NCI-H82 treated with DMSO at 0.1 percent for 48 hours (cell line): ENCODE results near the gene CPHXL2.

Experiments
- DNase-seq: peaks from one replicate; lab custom pipeline; 2025; ENCODE audit not compliant: unreplicated experiment; lab: John Stamatoyannopoulos, UW

Gene CPHXL2

GRCh38 chr16:75676909-75677308 lies at the start of gene CPHXL2:
Gene CPHXL2, minus strand, starts transcription at chr16:75677009. Its CDS starts 10 bp downstream, at chr16:75676999.
- DNase-seq = no peak

- DNase-seq = no peak
Observed at GRCh38 chr16:75726390-75726789, 49.6 kb upstream of the CPHXL2 start, which contains the start of gene CPHXL. Gene CPHXL, minus strand, starts transcription at chr16:75726490. Its CDS starts 48 bp downstream, at chr16:75726442.

- DNase-seq = no peak
Observed at GRCh38 chr16:75718452-75718851, 41.6 kb upstream of the CPHXL2 start.

- DNase-seq = no peak
Observed at GRCh38 chr16:75714661-75715060, 37.9 kb upstream of the CPHXL2 start.

GRCh38 chr16:75710344-75710743 lies 33.5 kb upstream of the CPHXL2 start:
- no peak for DNase-seq

- no peak for DNase-seq
Observed at GRCh38 chr16:75703306-75703705, 26.5 kb upstream of the CPHXL2 start.

- DNase-seq = peak; percentile 46
Observed at GRCh38 chr16:75702242-75702641, 25.4 kb upstream of the CPHXL2 start.

- peak; percentile 61 for DNase-seq
Observed at GRCh38 chr16:75701361-75701760, 24.6 kb upstream of the CPHXL2 start, which contains the start of gene DUXB. Gene DUXB, minus strand, starts transcription at chr16:75701461. Its CDS starts 43 bp downstream, at chr16:75701418.

- DNase-seq = no peak
Observed at GRCh38 chr16:75697571-75697970, 20.8 kb upstream of the CPHXL2 start.

- DNase-seq = no peak
Observed at GRCh38 chr16:75695708-75696107, 18.9 kb upstream of the CPHXL2 start.

- no peak for DNase-seq
Observed at GRCh38 chr16:75687361-75687760, 10.6 kb upstream of the CPHXL2 start.

GRCh38 chr16:75682308-75682707 lies 5.5 kb upstream of the CPHXL2 start:
- no peak for DNase-seq

GRCh38 chr16:75679366-75679765 lies 2.6 kb upstream of the CPHXL2 start:
- DNase-seq = no peak

GRCh38 chr16:75667503-75667902 lies 9.3 kb downstream of the CPHXL2 start:
- DNase-seq = no peak

- DNase-seq = no peak
Observed at GRCh38 chr16:75660726-75661302, 16.0 kb downstream of the CPHXL2 start.

- DNase-seq = no peak
Observed at GRCh38 chr16:75660321-75660720, 16.5 kb downstream of the CPHXL2 start.

GRCh38 chr16:75658175-75658574 lies 18.6 kb downstream of the CPHXL2 start:
- DNase-seq = no peak

- DNase-seq = no peak
Observed at GRCh38 chr16:75653922-75654321, 22.9 kb downstream of the CPHXL2 start.

- peak; percentile 33 for DNase-seq
Observed at GRCh38 chr16:75648265-75649076, 28.3 kb downstream of the CPHXL2 start.

GRCh38 chr16:75647492-75648264 lies 29.1 kb downstream of the CPHXL2 start, which contains the start of the genes KARS1 and TERF2IP:
Gene KARS1, minus strand, starts transcription at chr16:75647665. Its CDS starts 26 bp downstream, at chr16:75647639.
Gene TERF2IP, plus strand, starts transcription at chr16:75647773. Its CDS starts 110 bp downstream, at chr16:75647883.
- peak; percentile 69 for DNase-seq

- no peak for DNase-seq
Observed at GRCh38 chr16:75647112-75647491, 29.7 kb downstream of the CPHXL2 start.
